Activated T-cell treated with anti-CD3 and anti-CD28 coated beads, Interleukin-2, amount 50 U/mL, for 48 hours (primary cell): Measurements from ENCODE around the gene RSL24D1.

Experiments
- DNase-seq, 2 experiments: peaks; one replicate each; pipeline ENCODE4 v3.0.0-alpha.2; 2020

RSL24D1 gene

DNA sequence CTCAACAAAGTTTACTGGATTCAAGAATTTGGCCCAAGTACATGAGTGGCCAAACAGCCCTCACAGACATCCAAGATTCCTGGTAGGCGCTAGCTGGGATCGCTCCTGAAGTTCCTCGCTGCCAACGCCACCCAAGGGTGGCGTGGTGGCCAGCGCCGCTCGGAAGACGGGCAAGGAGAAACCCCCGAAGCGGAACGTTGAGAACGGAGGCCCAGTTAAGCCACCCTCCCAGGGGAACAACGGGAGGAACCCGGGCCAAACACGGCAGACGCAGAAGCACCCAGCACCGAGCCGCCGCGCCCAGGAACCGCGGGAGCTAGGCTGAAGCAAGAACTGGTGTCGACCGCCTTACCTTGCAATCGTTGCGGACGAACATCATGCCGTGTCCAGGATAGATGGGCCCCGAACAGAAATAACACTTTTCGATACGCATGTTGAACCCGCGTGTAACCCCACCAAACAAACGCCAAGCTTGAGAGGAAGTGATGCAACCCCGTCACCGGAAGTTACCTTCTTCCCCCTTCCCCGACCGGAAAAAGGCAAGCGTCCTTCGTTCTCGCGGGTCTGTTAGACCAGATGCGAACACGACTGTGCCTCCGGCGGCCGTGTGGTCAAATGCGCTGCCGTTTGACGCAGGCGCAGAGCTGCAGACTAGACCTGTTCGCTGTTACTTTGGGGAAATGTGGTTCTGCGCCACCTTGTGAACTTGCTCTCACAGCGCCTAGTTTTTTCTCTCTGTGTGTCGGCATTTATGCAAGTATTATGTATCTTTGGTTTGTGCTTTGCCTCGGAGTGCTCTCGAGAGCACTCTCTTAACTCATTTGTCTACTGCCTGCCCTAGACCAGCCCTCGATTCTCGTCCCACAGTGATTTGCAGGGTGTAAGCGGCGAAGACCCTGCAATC, at the start of gene RSL24D1:
RSL24D1 (minus strand) TSS at position 484 of the 904 bp plus-strand sequence; CDS start at position 433, 51 bp downstream.
- peak; percentile 94 to 95 for DNase-seq

DNA sequence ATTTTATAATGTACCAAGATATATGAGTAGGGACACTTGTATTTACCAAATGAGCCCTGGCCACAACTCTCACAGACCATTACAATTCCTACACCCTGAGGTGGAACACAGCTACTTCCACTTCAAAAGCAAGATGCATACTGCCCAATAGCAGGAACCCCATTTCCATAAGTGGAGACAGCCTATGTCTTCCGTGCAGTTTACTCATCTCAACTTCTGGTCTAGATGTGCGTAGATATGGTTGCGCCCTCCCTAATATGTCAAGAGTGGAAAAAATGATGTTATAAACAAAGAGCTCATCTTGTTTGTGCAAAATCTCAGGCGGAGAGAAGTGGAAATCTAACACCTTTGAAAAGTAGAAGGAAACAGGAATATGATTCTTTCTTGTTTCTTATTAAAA, 48.3 kb upstream of the RSL24D1 start:
- DNase-seq, result no peak

DNA sequence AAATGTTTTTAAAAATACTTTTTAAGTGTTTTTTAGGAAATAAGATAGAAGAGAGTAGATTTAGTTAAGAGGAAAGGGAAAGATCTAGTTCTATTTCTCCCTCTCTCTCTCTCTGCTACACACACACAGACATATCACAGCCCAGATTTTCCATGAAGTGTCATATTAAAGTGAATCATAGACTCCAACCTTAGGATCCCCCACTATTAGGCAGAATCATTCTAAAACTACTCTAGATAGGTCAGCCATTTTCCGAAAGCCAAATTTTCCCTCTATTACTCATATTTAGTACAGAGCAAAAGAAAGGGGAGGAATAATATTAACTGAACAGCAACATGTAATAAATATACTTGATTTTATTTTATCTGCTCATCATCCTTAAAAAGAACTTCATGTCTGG, 45.1 kb upstream of the RSL24D1 start:
- DNase-seq, result no peak

DNA sequence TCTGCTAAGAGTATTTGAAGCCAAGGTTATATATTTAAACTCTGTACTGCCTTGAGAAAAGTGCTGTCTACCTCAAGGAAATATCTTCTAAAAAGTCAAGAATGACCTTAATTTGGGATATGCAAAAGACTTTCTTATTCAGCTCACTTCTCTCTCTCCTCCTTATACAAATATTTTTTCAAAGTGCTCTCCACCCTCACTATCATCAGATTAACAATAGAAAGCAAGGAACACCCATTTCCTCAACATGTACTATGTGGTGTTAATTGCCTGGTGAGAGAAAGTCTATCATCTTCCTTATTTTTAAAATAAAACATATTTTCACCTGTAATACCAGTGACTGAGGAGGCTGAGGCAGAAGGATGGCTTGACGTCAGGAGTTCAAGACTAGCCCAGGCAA, 44.4 kb upstream of the RSL24D1 start:
- DNase-seq, result no peak

DNA sequence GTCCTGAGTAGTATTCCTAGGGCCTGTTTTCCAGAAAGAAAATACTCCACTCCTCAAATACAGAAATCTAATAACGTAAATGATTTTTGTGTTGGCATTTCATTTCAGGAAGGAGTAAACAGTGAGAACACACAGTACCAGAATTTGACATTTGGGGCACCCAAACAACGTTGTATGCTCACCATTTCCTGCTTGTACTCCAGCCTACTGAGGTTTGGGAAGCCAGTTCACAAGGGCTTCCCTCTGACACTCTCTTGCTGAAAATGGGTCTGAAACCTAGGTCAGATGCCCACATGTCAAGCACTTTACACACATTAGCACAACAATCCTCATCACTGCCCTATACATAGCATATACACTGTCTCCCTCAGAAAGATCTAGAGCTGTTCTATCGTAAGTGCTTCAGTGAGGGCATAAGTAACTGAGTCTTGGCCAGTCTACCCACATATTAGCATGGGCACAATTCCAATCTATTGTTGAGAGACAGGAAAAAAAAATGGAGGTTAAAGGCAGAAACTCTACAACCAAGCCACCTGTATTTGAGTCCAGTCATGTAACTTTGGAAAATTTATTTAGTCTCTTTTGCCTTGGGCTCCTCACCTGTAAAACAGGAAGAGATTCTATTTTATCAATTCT, 43.5 kb upstream of the RSL24D1 start:
- no peak for DNase-seq

DNA sequence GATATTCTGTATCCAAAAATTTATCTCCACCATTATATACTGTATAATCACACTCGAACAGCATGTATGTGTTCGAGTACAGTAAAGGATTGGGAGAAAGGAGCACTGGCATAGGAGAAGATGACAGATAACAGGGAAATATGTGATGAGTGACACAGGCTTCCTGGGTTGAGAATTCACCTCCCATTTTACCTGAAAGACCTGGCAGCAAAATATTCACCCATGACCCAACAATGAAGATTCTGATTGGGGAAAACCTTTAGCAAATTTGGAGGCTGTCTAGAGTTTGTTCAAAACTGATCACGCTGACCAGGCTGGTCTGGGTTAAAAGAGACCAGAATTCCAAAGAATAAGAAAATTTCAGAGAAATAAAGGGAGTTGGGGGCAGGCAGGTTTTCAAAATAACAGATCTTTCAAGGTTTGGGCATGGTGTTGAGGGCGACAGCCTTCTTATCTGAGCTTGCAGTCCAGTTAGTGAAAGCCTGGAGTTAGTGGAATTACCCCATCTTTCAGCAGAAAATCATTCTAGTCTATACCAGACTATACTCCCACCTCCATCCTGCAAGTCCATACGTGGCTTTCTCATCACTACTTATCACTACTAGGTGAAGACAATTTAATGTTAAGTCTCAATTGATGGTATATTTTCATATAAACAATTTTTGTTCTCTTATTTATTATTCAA, 42.8 kb upstream of the RSL24D1 start:
- no peak for DNase-seq

DNA sequence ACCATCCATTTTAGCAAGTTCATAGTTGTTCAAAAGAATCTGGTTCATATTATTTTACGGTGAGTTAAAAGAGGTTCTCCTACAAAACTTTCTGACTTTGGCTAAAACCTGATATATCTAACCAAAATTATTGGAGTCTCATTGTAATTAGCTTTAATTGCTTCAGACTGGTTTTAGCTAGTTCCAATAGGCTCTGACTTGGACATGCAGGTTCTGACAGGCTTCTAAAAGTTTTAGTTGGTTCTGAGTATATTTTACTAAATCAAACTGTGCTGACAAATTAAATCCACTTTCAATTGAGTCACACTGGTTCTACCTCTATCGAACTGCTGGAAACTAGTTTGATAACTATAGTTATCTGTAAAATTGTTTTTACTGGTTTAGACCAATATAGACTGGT, 42.1 kb upstream of the RSL24D1 start:
- no peak for DNase-seq

DNA sequence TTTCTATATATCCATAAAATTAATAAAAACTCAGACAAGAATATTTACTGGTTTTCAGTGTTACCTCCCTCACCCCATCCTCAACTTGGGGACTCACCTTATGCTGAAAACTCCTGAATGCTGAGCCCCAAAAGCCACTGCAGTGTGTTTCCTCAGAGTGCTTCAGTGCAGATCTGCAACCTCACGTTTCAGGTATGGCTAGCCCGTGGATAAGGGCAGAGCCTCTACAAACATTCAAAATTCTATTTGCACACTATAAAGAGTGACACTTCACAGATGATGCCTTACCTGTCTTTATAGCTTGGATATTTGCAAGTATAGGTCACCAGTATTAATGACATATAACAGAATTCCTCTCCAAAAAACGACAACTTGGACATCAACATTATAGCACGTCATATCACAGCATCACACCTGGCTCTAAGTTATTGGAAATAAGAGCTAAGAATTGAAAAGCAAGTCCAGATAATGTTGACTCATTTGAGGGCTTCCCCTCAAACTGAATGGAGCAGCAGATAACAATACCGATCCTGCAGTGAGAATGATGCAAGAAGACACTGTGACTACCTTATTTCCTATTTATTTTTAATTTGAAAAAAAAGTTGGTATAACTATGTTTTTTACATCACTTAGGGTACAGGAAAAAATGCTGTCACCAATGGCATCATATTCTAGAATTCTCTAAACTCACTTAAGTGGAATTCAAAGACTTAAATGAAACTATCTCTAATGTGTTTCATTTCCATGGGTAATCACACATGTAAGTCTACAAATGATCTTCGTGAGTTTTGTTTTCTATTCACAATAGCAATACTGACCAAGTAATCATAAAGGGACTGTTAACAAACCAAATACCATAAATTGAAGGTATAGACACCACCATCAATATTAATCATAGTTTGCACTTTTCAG, 40.7 kb upstream of the RSL24D1 start:
- no peak for DNase-seq

DNA sequence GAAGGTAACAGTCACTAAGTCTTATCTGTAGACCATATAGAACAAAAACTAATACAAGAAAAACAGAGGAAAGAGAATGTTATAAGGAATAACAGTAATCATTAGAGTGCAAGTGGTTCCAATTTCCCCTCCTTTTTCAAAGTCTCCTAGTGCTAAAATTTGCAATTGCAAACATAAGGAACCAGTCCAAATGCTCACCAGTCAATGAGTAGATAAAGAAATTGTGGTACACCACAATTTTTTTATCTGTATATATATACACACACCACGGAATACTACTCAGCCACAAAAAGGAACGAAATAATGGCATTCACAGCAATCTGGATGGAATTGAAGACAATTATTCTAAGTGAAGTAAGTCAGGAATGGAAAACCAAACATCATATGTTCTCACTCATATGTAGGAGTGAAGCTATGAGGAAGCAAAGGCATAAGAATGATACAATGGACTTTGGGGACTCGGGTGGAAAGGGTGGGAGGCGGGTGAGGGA, 38.9 kb upstream of the RSL24D1 start:
- DNase-seq, result no peak

DNA sequence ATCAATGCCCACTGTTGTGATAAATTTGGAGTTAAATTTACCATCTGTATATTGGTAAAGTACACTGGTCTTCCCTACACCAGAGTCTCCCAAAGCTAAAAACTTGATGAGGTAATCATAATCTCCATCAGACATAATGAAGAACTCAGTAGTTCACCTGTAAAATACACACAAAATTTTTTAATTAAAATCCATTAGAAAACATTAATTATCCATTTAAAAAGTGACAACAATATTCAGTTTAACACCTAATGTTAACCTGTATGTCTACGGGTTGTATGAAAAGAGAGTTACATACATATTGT, 38.0 kb upstream of the RSL24D1 start:
- no peak for DNase-seq

DNA sequence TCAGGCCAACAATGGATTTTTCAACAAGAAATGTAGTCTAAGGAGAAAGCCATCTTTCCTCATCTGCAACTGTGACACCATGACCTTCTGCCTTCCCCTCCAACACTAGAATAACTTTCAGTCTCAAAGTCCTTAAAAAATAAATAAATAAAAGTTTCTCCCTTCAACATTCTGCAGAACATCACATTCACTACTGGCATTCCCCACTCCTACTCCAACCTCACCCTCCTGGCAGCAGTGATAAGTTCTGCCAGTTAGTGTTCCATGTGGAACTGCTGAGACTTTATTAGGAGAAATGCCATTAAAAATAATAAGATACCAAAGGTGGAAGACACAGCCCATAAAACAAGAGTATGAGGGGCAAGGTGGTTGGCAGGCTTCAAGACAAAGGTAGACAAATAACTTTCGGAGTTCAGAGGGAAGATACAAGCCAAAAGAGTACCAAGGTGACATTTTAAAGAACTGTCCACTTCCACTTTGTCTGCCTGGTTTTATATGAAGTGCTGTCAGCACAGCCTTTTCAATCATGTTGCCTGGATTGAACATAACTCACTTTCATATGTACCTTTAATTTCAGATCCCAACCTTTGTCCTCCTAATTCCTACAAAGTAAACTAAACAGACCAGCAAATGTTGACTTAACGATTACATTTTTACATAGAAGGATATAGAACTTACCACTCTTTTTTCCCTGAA, 37.5 kb upstream of the RSL24D1 start:
- DNase-seq, result no peak

DNA sequence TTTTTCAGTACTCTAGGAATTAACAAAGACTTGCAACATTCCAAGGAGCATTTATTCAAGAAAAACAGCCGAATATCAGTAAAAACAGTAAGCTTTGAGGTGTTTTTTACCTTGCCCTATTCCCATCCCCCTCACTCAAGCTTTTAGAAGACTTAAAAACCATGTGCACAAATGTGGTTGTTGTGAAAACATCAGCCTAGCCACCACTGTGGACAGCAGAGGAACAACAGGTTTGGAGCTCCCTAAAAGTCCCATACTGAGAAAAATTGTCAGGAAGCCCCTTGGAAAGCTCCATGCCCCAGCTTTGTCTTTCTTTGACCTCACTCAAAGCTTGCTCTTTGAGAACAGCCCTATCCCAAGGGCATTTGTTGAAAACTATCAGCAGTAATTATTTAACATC, 34.7 kb upstream of the RSL24D1 start:
- no peak for DNase-seq

DNA sequence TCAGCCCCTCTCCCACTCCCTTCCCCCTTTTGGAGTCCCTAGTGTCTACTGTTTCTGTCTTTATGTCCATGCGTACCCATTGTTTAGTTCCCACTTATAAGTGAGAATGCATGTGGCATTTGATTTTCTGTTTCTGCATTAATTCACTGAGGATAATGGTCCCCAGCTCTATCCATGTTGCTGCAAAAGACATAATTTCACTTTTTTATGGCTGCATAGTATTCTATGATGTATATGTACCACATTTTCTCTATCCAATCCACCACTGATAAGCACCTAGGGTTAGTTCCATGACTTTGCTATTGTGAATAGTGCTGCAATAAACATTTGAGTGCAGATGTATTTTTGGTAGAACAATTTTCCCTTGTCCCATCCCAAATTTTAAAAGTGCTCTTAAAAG, 34.2 kb upstream of the RSL24D1 start:
- no peak for DNase-seq

DNA sequence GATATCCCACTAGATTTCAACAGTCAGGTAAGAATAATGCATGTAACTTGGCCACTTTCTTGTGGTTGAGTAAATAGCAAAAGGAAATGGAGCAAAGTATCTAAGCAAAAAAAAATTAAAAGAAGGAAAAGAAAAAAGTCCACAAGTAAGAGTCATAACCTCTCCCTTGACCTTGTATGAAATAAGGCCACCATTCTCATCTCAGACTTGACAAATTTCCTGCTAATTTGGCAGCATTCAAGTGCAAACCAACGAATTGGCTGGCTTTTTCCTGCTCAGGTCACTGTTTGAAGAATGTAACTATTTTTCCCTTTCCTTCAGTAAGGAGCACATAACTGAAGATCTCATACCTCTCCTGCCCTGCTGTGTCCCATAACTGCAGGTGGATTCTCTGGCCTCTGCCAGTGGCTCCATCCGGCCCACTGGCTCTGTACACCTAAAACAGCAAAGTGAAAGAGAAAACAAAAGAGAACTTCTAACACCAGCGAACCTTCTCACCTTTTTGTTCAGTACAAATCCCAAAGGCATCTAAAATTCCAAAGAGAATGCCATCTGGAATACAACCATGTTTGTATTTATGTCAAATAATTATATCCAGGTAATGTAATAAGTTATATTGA, 33.4 kb upstream of the RSL24D1 start:
- no peak for DNase-seq

DNA sequence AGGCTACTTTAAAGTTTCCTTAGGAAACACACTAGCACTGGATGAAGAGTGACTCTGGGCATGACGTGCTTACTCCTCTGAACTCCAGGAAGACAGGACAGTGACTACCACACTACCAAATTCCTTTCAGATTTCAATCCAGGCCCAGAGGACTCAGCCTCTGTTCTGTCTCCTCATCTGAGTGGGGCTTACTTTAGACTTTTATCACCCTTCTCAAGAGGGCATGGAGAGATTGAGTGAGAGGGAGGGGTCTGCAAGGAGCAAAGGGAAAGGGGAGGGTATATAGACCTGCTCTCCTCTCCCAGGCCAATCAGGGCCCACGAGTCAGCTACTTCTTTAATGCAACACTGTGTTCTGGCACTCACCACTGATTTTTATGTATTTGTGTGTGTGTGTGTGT, 29.4 kb upstream of the RSL24D1 start:
- DNase-seq, result no peak

DNA sequence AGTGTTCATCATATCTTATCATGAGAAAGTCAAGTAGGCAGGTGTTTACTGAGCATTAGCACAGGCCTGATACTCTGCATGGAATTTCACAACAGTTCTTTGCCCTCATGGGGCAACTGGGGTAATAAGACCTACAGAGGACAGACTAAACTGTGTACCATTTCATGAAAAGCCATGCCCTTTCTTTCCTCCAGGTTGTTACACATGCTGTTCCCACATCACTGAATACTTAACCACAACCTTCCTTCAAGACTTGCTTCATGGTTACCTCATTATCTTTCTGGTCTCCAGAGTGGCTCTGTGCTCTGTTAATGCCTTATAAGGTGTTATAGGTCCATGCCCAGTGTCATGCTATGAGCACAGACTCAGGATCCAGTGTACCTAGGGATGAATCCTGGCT, 28.2 kb upstream of the RSL24D1 start:
- DNase-seq, result no peak

DNA sequence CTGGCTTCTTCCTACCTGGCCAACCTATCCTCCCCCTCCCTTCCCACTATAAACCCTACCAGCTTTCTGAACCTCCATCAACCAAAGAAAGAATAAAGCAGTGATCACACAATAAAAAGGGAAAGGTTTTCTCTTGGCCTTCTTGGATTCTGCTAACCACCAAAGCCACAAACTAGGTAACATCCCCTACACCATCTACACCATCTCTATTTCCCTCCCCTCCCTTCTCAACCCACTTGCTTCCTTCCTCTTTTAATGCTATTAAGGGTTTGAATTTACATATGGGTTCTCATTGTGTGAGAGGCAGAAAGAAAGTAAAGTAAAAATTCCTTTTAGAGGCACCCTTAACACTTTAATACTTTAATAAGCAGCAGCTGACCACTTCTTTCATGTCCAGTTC, 25.8 kb upstream of the RSL24D1 start:
- DNase-seq, result no peak

DNA sequence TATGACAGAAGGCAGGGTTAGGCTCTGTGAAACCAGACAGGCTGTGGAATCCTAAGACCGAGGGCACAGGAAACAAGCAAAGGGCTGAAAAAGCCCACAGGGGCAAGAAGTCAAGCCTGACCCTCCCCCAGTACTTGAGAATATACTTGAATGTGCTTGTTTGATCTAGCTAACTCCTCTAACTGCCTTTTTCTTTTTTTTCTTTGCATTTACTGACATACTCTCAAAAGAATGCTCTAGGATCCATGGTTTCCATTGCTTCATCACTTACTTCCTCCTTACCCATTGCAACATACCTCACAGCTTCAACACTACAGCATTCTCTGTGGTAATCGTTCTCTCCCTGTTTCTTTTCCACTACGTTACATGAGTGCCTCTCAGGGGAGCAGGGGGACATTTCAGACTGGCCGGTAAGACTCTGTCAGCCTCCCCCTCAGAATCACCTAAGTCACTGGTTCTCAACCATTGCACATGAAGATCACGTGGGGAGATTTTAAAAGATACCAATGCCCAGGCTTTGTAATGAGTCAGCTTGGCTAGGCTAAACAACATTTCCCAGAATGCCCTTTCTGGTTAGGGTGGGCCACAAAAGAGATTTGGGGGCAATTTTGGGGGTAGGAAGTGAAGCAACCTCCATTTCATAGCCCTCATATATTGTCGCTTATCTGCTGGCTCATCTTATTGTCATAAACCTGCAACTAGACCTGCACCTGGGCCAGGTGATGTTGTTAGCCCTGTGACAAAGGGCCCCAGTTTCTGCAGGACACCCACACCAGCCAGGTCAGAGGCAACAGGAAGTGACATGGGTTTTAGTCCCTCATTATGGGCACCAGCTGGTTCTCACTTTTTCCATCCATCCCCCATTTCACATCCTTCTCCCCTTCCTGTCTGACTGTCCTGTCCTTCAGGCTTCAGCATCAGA, 24.6 kb upstream of the RSL24D1 start:
- DNase-seq, result peak; percentile 60 to 62

DNA sequence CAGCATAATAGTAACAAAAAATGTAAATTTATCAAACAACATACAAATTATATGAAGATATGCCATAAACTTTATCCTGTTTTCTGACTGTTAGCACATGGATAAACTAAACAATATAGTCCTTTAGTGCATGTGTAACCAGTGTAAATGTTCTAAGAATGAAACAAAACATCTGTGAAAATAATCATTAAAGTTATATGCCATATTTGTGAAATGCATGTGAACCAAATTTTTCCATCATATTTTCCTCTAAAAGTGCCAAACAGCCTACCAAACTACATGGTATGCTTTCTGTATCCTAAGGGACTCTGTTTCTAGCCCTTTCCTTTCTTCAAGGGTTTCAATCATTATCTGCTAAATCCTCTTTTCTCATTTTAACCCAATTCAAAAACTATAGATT, 23.9 kb upstream of the RSL24D1 start:
- no peak for DNase-seq

DNA sequence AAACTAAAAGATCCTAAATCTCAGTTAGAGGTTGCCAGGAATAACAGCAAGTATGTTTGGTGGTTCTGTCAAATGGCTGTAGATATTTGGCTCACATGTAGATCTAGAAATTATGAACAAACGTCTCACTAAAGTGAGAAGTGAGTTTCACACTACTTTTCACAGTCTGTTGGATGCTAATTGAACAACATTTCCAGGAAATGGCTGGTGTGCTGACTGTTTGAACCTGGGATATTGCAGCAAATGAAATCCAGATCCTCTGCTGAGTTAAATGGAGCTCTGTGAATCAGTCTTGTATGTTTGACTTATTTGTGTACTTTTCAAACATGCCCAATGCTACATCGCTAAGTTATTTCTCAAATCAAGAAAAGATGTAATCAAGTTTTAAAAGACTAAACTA, 21.3 kb upstream of the RSL24D1 start:
- DNase-seq, result no peak

DNA sequence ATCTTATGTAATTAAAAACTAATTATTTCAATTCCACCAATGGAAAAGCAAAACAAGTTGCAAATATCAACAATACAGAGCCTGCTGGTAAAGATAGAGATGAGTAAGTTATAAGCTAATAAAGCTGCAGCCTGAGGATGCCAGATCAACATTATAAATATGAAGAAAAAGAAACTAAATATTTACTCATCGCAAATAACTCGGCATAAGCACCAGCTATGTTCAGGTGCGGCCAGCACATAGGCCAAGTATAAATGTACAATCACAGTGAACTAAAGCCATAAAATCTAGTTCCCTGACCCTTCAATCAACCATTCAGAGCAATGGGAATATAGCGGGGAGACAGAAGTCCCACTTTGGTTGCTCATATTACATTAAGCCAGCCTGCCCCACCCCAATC, 7.7 kb upstream of the RSL24D1 start:
- DNase-seq, result no peak
